GM12892 (cell line): ENCODE results near the gene RBFOX2.

Experiments used
- DNase-seq: peaks from one replicate; pipeline ENCODE4 v3.0.0; 2011; ENCODE audit not compliant: insufficient read length
- FAIRE-seq: peaks from 2 replicates; lab custom pipeline; 2011; peaks lifted over from hg19 to GRCh38; lab: Jason Lieb, UNC
- POLR2A ChIP-seq: IDR thresholded peaks from 2 replicates; pipeline ENCODE4 v1.6.1; 2011; ENCODE audit warnings: low read depth, low read length, control low read depth
- POLR2AphosphoS5 ChIP-seq: IDR thresholded peaks from 2 replicates; pipeline ENCODE4 v1.6.1; 2011; ENCODE audit warnings: low read depth, low read length, control low read depth
- TAF1 ChIP-seq: IDR thresholded peaks from 2 replicates; pipeline ENCODE4 v1.6.1; 2011; ENCODE audit warnings: low read depth, mild to moderate bottlenecking, control low read depth, low read length, borderline replicate concordance

The RBFOX2 gene

GRCh38 chr22:35960854-35961253 is 67.8 kb downstream of the RBFOX2 start:
- no peak for FAIRE-seq
- TF ChIP-seq POLR2AphosphoS5 (no peak), TAF1 (no peak), POLR2A (no peak)
- DNase-seq: no peak

GRCh38 chr22:35959121-35959800 is 69.4 kb downstream of the RBFOX2 start:
- DNase-seq (no peak), FAIRE-seq (no peak)
- no peak for TF ChIP-seq POLR2AphosphoS5
- no peak for TF ChIP-seq TAF1
- no peak for TF ChIP-seq POLR2A

- FAIRE-seq (no peak), DNase-seq (no peak)
- no peak for TF ChIP-seq TAF1
- TF ChIP-seq POLR2A: no peak
- no peak for TF ChIP-seq POLR2AphosphoS5
Observed at GRCh38 chr22:35958334-35958733, 70.3 kb downstream of the RBFOX2 start.

GRCh38 chr22:35957589-35957988 is 71.0 kb downstream of the RBFOX2 start:
- FAIRE-seq (no peak), DNase-seq (no peak)
- TF ChIP-seq TAF1 (no peak), POLR2A (no peak), POLR2AphosphoS5 (no peak)

GRCh38 chr22:35956850-35957249 is 71.8 kb downstream of the RBFOX2 start:
- TF ChIP-seq POLR2AphosphoS5: no peak
- TF ChIP-seq POLR2A: no peak
- no peak for TF ChIP-seq TAF1
- DNase-seq (no peak), FAIRE-seq (no peak)

GRCh38 chr22:35955546-35955945 is 73.1 kb downstream of the RBFOX2 start:
- FAIRE-seq: no peak
- DNase-seq: no peak
- TF ChIP-seq POLR2A (no peak), TAF1 (no peak), POLR2AphosphoS5 (no peak)

- no peak for DNase-seq
- TF ChIP-seq POLR2A (no peak), TAF1 (no peak), POLR2AphosphoS5 (no peak)
- FAIRE-seq: no peak
Observed at GRCh38 chr22:35952576-35952975, 76.0 kb downstream of the RBFOX2 start.

- DNase-seq (no peak), FAIRE-seq (no peak)
- no peak for TF ChIP-seq TAF1
- no peak for TF ChIP-seq POLR2AphosphoS5
- TF ChIP-seq POLR2A: no peak
Observed at GRCh38 chr22:35950262-35950661, 78.4 kb downstream of the RBFOX2 start.

- TF ChIP-seq TAF1 (no peak), POLR2A (no peak), POLR2AphosphoS5 (no peak)
- FAIRE-seq: no peak
Observed at GRCh38 chr22:35949243-35949642, 79.4 kb downstream of the RBFOX2 start.

GRCh38 chr22:35947794-35948425 is 80.7 kb downstream of the RBFOX2 start:
- FAIRE-seq (no peak), DNase-seq (no peak)
- TF ChIP-seq POLR2AphosphoS5 (no peak), TAF1 (no peak), POLR2A (no peak)

More at GRCh38 chr22:35949243-35949642, 79.4 kb downstream of the RBFOX2 start:
- no peak for DNase-seq

- TF ChIP-seq POLR2AphosphoS5 (no peak), TAF1 (no peak), POLR2A (no peak)
- DNase-seq (no peak), FAIRE-seq (no peak)
Observed at GRCh38 chr22:35944458-35944857, 84.2 kb downstream of the RBFOX2 start.

GRCh38 chr22:35940166-35940565 is 88.5 kb downstream of the RBFOX2 start:
- no peak for TF ChIP-seq POLR2A
- no peak for TF ChIP-seq POLR2AphosphoS5
- DNase-seq (no peak), FAIRE-seq (no peak)
